Activated CD8-positive, alpha-beta memory T cell treated with anti-CD3 and anti-CD28 coated beads for 1 hour (primary cell): Measurements from ENCODE around the gene SEMA6D.

Experiments
- DNase-seq, 2 donors: peaks; one replicate each; pipeline ENCODE4 v3.0.0-alpha.2; 2020; ENCODE audit warnings: low read depth in 1 of 2; ENCODE audit errors: extremely low read depth in 1 of 2

Gene SEMA6D

DNA sequence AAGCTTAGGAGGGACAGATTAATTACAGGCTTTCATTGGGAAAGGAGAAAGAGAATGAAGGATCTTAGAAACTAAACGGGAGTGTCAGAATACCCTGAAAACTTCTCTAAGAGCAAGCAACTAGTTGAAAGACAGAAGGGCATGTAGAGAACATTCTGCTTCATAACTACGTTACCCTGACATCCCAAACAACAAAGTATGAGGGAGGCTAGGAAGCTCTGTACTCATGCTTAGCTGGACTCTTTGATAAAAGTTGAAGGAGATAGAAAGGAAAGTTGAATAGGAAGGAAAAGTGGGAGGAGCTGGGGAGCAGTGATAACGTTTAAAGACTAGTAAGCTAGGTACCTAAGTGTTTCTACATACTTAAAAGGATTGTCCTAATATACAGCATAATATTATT lies 64.2 kb downstream of the SEMA6D start:
- no peak for DNase-seq

DNA sequence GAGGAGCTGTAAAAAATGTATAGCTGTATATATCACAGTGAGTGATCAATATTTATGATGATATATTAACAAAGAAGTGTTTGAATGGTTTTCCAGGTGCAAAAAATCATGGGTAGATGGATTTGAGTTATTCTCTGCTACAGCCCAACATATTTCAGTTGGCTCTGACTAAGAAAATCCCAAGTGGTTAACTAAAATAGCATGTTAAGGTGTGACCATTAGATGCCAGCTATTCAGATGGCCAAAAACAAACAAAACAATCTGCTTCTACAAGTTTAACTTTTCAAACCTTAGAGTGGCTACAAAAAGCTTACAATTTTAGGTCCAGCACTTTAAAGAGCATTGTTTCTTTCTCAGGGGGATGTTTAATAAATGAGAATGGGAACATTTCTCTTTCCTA lies 67.5 kb downstream of the SEMA6D start:
- DNase-seq: no peak

DNA sequence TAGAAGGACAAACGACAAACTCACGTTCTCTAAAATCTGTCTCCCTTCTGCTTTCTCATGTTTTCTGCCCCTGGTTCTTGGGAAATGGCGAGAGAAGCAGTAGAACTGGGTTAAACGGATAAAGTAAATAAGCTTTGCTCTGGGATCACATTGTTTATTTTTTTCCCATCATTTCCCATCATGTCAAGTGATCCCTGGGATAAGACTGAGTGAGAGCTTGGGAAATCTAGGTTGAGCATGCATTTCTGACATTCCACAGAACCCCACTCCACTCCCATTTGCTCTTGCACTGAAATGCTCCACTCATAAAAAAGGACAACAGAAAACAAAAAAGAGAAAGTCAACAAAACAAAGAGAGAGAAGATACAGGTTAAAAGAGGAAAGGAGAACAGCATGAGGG lies 69.1 kb downstream of the SEMA6D start:
- no peak for DNase-seq

DNA sequence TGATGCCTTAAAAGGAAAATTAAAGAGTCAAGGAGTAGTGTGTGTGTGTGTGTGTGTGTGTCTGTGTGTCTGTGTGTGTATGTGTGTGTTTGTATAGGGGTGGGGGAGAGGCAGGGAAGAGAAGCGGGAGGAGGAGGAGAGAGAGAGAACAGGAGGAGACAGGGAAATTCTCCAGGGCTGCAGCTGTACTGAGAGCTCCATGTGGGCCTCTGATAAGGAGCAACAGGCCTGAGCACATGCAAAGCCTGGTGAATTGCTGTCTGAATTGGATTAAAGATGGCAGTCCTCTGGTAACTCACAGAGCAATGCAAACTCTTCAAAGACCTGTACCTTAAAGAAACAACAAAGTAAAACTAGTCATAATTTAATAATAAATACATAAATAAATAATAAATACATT lies 70.6 kb downstream of the SEMA6D start:
- no peak for DNase-seq

DNA sequence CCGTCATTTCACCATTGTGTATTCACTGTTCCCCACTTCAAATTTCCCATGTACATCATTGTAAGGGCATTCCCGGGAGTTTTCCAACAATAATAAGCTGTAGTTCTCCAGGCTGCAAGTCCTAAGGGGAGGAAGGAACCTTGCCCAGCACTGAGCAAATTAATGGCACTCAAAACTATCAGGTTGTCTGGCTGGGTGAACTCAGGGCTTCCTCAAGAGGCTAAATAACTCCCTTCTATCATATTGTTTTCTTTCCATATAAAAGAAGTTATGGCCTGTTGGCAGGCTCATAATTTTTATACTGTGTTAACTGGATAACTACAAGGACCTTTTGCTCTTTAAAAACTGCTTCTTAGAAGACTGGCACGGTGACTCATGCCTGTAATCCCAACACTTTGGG lies 71.4 kb downstream of the SEMA6D start:
- no peak for DNase-seq

DNA sequence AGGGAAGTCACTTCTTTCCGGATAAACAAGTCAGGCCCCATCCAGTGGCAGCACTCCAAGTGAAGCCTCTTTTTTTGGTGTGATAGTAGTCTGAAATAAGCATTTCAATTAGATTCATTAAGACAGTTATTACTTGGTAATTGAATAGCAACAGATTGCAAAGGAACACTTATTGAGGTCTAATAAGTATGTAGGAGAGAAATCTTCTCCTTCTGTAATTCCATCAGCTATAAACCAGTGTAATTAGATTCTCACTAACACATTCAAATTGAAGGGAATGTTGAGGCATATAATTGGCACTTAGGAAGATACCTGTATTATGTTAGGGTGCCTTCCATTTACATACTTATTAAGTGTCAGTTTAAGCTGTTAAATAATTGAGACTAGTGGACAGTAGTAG lies 73.9 kb downstream of the SEMA6D start:
- DNase-seq: no peak

DNA sequence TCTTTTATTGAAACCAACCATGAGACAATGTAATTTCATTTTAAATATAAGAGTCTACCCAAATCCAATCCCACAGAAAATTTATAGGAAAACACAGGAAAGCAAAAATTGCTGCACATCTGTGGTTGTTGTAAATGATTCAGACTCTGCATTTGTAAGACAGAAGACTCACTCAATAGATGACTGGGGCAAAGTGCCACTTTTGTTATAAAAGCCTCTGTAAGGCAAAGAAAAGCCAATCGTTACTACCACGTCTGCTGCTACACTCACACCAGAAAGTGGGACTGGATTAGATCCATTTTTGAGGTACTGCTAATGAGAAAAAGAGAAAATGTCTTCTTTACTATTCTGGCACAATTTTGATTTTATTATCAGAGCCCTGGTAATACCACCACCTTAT lies 74.9 kb downstream of the SEMA6D start:
- no peak for DNase-seq

DNA sequence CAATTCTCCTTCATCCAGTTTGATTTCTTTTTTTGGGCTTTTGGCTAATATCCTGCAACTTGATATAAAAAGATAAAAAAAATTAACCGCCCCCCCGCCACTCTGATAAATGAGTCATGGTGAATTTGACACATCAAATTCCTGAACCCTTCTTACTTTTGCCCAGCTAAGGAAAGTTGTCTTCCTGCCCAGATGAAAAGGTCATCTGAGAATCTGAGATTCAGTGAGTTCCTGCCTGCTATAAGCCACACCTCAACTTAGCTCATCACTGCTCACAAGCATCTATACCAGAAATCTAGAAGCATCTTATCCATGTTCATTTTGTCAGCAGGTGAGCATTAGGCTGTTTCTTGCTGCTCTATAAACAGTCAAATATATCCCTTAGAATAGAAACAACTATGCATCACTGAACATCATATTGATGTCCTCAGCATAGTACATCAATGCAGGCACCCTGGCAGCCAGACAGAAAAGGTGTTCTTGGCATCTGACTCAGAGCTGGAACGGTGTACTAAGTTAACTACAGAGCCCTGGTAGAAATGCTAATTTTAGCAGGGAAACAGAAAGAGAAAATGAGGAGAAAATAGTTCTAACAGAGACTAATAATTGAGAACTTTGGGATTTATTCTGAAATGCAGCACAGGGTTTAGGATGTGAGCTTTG lies 77.1 kb downstream of the SEMA6D start:
- no peak for DNase-seq

DNA sequence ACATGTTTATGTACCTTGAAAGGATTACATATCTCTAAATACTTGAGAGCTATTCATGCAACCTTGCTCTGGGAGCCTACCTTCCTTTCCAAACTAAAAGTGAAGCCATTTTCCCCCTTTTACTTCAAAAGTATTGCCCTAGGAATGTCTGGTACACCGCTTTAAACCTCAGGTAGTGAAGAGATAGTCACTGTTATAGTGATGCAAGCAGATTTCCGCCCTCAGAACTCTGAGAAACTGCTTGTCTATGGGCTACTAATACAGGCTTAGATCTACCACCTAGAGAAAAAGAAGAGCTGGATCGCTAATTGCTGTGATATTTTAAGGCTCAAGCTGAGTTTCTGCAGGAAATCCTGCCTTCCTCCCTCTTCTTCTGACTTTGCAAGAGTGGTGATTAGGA lies 78.6 kb downstream of the SEMA6D start:
- no peak for DNase-seq

DNA sequence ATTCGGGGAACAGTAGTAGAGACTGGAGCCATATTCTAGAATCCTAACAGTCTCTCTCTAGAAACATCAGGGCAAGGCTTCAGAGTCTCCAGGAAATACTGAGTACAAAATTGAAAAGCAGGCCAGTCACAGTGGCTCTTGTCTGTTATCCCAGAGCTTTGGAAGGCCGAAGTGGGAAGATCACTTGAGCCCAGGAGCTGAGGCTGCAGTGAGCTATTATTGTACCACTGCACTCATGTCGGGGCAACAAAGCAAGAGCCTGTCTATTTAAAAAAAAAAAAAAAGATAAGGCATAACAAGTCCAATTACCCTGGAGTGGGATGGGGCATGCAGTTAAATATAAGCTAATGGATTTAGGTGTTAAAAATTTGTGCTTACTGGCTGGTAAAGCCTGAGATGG lies 79.0 kb downstream of the SEMA6D start:
- no peak for DNase-seq

DNA sequence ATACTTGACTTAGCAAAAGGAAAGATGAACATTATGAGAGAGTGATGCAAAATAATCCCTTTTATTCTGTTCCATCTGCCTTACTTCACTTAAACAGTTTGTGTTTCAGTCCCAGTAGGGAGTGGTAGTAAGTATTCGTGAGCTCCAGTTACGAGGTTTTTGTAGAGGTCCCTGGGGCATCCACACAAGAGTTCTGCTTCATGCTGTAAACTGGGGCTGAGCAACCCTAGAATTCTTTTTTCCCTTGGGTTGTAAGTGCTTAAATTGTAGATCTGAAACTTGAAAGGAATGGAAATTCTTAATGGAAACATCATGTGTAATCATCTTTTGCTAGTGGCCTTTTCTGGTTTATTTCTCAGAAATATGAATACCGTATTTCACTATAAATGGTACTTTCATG lies 79.5 kb downstream of the SEMA6D start:
- no peak for DNase-seq

DNA sequence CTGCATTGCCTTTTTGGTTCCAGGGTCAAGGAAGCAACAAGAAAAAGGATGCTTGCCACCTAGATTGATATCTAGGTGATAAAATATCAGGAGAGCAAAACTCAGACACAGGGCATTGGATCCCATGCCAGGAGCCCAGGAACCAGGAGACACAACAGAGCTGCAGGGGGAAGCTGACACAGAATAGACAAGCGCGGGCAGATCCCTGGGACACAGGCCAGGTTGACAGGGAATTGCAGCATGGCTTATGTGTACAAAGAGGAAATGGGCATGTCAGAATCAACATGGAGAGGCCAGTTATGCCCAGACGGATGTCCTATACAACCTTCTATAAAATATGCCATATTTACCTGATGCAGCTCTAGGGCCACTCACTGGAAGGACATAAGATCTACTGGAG lies 84.2 kb downstream of the SEMA6D start:
- DNase-seq: no peak

DNA sequence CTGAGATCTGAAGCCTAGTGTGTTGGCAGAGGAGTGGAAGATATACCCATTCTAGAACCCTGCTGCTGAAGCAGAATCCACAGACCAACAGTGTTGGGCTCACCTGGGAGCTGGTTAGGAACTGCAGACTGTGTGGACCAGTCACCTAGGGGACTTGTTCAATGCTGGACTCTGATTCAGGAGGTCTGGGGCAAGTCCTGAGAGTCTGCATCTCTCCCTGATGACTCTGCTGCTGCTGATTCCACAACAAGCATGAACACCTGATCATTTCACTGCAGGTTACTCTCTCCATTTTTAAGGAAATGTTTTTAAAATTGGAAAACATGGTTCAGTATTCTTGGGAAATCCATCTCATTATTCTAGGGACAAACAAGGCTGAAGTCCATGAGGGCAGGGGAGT lies 84.9 kb downstream of the SEMA6D start:
- no peak for DNase-seq

DNA sequence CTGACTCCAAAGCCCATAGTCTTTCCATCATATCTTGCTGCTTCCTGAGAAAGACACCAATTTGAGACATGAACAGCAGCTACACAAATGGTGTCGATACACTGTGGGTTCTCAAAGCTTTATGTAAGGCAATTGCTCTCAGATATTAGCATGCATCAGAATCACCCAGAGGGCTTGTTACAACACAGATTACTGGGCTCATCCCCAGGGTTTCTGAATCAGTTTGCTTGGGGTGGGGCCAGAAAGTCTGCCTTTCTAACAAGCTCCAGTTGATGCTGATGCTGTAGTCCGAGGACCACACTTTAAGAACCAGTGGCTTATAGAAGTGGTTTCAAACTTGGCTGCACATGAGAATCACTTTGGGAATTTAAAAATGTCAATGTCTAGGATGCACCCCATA lies 86.5 kb downstream of the SEMA6D start:
- no peak for DNase-seq

DNA sequence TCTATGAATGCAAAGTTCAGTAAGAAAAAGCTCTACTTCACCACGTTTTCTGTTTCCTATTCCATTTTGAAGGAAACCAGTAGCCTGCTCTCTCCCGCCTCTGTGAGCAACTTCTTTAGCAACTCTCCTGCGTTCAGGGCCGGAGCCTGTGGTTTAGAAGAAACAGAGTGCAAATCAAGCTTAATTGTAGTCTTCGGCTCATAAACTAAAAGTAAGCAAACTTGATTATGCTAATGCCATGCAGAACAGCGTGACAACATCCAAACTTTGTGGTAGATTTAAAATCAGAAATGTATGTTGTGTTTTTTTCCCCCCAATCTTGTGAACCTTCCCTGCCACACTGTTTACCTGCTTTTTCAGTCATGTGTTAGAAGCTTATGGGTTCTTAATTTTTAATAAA lies 87.4 kb downstream of the SEMA6D start:
- DNase-seq: no peak

DNA sequence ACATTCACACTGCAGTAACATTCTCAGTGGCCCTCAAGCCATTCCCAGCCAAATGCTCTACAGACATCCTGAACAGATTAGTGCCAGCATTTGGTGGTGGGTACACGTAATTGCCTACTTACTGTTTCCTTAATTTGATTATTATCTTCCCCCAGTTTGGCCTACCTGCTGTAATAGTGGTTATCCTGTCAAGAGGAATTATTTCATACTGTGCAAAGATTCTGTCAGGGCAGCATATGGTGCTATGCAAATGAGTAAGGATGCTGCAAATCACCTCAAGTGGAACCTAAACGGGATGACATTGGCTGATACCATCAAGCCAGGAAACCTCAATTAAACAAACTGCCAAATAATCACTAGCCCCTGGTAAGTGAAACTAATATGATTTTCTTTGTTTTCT lies 88.7 kb downstream of the SEMA6D start:
- no peak for DNase-seq

DNA sequence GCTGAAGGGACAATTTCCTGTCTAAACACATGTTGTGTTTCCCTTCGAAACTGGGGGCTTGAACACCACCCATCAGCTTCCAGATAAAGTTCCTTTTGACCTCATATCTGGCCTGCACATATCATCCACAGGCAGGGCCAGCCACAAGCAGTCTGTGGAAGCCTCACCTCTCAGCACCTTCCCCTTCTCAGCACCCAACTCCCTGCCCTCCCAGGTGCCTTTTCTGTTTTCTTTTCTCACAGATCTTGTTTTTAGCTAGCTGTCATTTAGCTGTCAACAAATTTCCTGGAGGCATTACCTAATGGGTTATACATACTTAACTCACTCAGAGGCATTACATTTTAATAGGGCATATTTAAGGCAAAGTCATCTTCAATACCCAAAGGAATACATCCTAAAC lies 93.9 kb downstream of the SEMA6D start:
- DNase-seq: no peak

DNA sequence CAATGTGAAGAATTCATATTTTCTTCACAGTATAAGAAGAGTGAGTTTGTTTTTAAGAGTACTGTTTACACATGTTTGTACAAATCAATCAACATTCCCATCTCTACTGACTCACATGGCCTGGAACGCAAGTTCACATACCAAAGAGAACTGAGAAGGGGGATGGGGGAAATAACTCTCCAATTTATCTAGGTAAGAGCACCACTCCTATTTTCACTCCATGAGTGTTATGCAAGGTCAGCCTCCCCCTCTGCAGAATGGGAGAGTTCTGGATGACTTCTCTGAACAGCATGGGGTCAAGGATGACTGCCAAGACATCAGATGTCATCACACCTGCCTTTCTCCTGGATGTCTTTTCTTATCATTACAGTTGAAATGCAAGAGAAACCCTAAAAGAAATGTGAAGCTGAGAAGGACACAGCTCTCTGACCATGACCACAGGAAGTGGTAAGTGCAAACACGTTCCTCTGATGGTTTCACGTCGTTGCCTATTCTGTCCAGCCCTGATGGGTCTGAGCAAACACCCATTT lies 95.2 kb downstream of the SEMA6D start:
- no peak for DNase-seq

DNA sequence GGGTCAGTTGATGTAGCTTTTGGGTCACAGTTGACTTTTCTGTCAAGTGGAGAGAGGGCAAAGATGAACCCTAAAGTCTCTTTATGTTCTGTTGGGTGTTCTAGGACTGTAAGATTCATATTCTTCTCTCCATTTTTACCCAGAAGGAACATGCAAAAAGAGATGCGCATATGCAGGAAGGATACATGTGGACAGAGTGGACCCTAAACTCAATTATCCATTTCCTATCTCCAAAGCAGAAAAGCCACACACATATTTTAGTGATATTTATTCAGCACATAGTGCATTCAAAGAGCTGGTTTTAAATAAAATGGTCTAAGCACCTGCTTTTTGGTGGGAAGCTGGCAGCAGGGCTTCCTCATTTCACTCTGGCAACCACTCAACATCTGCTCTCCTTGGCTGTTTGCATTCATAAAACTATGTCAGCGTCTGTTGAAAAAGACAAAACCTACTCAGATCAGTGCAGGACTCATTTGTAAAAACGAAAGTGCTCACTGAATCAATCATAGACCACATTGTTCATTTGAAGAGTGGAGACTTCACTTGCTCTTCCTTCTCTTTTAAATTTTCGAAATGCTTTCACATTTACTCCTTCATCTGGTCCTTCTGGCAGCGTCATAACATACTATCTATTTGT lies 96.6 kb downstream of the SEMA6D start:
- no peak for DNase-seq

DNA sequence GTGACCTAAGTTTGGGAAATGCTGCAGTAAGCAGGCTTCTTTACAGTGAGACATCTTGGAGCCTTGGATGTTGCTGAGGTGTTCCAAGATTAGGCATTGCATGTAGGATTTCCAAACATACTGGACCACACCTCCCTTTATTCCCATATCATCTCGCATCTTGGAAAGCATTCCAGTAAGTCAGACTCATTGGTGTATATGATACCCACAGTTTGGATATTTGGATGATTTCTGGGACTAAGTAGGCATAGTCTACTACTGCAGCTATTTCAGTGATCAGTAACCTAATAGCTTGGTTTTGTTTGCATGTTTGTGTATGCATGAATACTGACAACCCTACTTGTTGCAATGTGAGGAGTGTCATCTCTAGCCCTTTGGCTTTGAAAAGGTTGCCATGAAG lies 97.3 kb downstream of the SEMA6D start:
- DNase-seq: no peak

DNA sequence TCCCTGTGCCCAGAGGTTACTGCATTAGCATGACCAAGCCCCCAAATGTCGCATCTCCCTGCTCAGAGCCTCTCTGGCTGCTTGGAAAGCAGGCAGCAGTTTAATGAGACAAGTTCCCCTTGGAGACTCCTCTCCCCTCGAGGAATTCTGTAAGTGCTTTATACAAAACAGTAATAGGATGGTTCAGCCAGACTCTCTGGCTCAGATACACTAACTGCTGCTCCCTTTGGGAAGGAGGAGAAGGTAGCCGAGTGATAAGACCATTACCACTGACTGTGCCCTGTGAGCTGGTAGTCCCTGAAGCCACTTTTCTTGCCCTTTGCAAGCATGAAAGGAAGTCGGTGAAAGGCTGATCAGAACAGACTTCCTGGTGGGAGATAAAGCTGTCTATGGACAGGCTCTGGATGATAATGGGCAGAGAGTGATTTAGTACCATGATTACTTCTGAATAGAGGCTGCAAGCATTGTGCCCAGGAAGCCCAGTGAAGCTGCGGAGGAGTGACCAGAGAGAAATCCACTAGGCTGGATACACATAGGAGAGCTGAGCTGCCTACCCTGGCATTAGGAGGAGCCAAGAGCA lies 100.8 kb downstream of the SEMA6D start:
- no peak for DNase-seq

DNA sequence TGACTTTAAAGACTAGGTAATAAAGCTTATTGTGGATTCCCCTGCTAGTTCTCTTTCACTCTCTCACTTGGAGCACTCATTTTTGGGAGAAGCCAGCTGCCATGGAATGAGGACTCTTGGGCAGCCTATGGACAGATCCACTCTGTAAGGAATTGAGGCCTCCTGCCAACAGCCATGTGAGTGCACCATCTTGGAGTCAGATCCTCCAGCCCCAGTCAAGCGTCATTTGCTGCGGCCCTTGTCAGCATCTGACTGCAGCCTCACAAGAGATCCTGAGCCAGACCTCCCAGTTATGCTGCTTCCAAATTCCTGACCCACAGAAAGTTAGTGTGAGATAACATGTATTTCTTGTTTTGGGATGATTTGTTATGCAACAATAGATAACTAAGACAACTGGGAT lies 101.9 kb downstream of the SEMA6D start:
- no peak for DNase-seq
